Liver (tissue), 9 donors: ENCODE results near the gene CD101. TPM values are rescaled to one million over a fixed set of nuclear protein-coding genes. Genes with fewer than 3 reads are reported as not detected.

ENCODE experiments used
- DNase-seq: peaks from one replicate; pipeline ENCODE4 v3.0.0-alpha.2; 2017; ENCODE audit warnings: low spot score
- H3K27ac ChIP-seq, 2 donors: one replicate each; pipeline ENCODE4 v1.7.0; 2013; ENCODE audit warnings: inconsistent platforms in 2 of 2, low read length in 2 of 2, control low read depth in 1 of 2, low read depth in 1 of 2, mild to moderate bottlenecking in 1 of 2
- H3K27me3 ChIP-seq, 4 donors: one replicate each; pipeline versions ENCODE4 v1.6.1 to v1.7.0; 2013; ENCODE audit warnings: low read length in 3 of 4, inconsistent platforms in 1 of 4, mild to moderate bottlenecking in 1 of 4, moderate library complexity in 1 of 4; ENCODE audit not compliant: control insufficient read depth in 4 of 4, insufficient read depth in 4 of 4
- H3K36me3 ChIP-seq, 4 donors: one replicate each; pipeline versions ENCODE4 v1.6.1 to v1.7.0; 2013; ENCODE audit warnings: low read length in 3 of 4, mild to moderate bottlenecking in 3 of 4, low read depth in 1 of 4, moderate library complexity in 1 of 4; ENCODE audit not compliant: control insufficient read depth in 4 of 4, insufficient read depth in 3 of 4
- H3K4me1 ChIP-seq, 4 donors: one replicate each; pipeline versions ENCODE4 v1.6.1 to v1.7.0; 2013; ENCODE audit warnings: low read length in 3 of 4, mild to moderate bottlenecking in 3 of 4, moderate library complexity in 1 of 4; ENCODE audit not compliant: control insufficient read depth in 4 of 4, insufficient read depth in 4 of 4
- H3K4me3 ChIP-seq, 3 donors: one replicate each; pipeline versions ENCODE4 v1.6.1 to v1.7.0; 2013; ENCODE audit warnings: low read length in 3 of 3, control low read depth in 1 of 3, low read depth in 1 of 3, mild to moderate bottlenecking in 1 of 3
- H3K9ac ChIP-seq, 2 donors: one replicate each; pipeline ENCODE4 v1.7.0; 2013; ENCODE audit warnings: low read length in 2 of 2, mild to moderate bottlenecking in 2 of 2, moderate library complexity in 2 of 2, control low read depth in 1 of 2, low read depth in 1 of 2
- H3K9me3 ChIP-seq, 4 donors: one replicate each; pipeline versions ENCODE4 v1.6.1 to v1.7.0; 2013; ENCODE audit warnings: low read length in 3 of 4; ENCODE audit not compliant: control insufficient read depth in 4 of 4
- EGR1 ChIP-seq, 2 donors: IDR thresholded peaks; 2 replicates each; pipeline ENCODE4 v1.6.1; 2016 to 2018; ENCODE audit warnings: antibody characterized with exemption in 2 of 2, low read depth in 2 of 2
- FOXA1 ChIP-seq: IDR thresholded peaks from 2 replicates; pipeline ENCODE4 v1.6.1; 2016; ENCODE audit warnings: antibody characterized with exemption
- FOXA2 ChIP-seq: IDR thresholded peaks from 2 replicates; pipeline ENCODE4 v1.6.1; 2016; ENCODE audit warnings: antibody characterized with exemption
- GABPA ChIP-seq, 2 donors: IDR thresholded peaks in 1 of 2; conservative IDR thresholded peaks in 1 of 2; 2 replicates each; pipeline ENCODE4 v1.6.1; 2016; ENCODE audit warnings: antibody characterized with exemption in 2 of 2, mild to moderate bottlenecking in 1 of 2, moderate library complexity in 1 of 2
- HNF4A ChIP-seq, 2 donors: conservative IDR thresholded peaks; 2 replicates each; pipeline ENCODE4 v1.6.1; 2016; ENCODE audit warnings: antibody characterized with exemption in 2 of 2, mild to moderate bottlenecking in 2 of 2
- HNF4G ChIP-seq: IDR thresholded peaks from 2 replicates; pipeline ENCODE4 v1.6.1; 2016; ENCODE audit warnings: antibody characterized with exemption
- JUND ChIP-seq, 2 donors: IDR thresholded peaks; 2 replicates each; pipeline ENCODE4 v1.6.1; 2016; ENCODE audit warnings: antibody characterized with exemption in 2 of 2
- NR2F2 ChIP-seq: IDR thresholded peaks from 2 replicates; pipeline ENCODE4 v1.6.1; 2016; ENCODE audit warnings: antibody characterized with exemption
- RAD21 ChIP-seq, 2 donors: IDR thresholded peaks; 2 replicates each; pipeline ENCODE4 v1.6.1; 2016; ENCODE audit warnings: antibody characterized with exemption in 2 of 2, mild to moderate bottlenecking in 2 of 2
- RXRA ChIP-seq, 2 donors: IDR thresholded peaks; 2 replicates each; pipeline ENCODE4 v1.6.1; 2017 to 2018; ENCODE audit warnings: antibody characterized with exemption in 2 of 2, mild to moderate bottlenecking in 1 of 2
- SP1 ChIP-seq: IDR thresholded peaks from 2 replicates; pipeline ENCODE4 v1.6.1; 2018; ENCODE audit warnings: antibody characterized with exemption, mild to moderate bottlenecking
- TAF1 ChIP-seq: conservative IDR thresholded peaks from 2 replicates; pipeline ENCODE4 v1.6.1; 2016; ENCODE audit warnings: antibody characterized with exemption, mild to moderate bottlenecking
- YY1 ChIP-seq: IDR thresholded peaks from 2 replicates; pipeline ENCODE4 v1.6.1; 2016; ENCODE audit warnings: antibody characterized with exemption, mild to moderate bottlenecking
- WGBS: extraction: QIAGEN DNeasy Blood & Tissue Kit; methylation state at CpG from one replicate; pipeline ENCODE4 v1.1.7; 2013; 5-methylcytosine and 5-hydroxymethylcytosine counted together
- polyA plus RNA-seq, 2 donors: library from polyadenylated mRNA; stranded (reverse) in 1 of 2; unstranded in 1 of 2; fragments of 200-250 nt in 1 of 2; fragments of >200 nt in 1 of 2; fragmentation: Nextera tagmentation in 1 of 2; extraction: Ambion mirVana in 1 of 2; gene quantifications; one replicate each; pipeline versions ENCODE4 v1.2.1 to v1.2.3, GENCODE V29; 2013 to 2015
- total RNA-seq, 2 donors: library from RNA; depleted of rRNA; stranded (reverse); fragments of >200 nt; gene quantifications; one replicate each; pipeline ENCODE4 v1.2.3, GENCODE V29; 2014
- TF ChIP-seq, protein P1 (sequence below): IDR thresholded peaks from 2 replicates; pipeline ENCODE4 v1.6.1; 2016; ENCODE audit warnings: antibody characterized with exemption, mild to moderate bottlenecking
- TF ChIP-seq, protein P2 (sequence below): IDR thresholded peaks from 2 replicates; pipeline ENCODE4 v1.6.1; 2016; ENCODE audit warnings: antibody characterized with exemption
- TF ChIP-seq, protein P3 (sequence below): IDR thresholded peaks from 2 replicates; pipeline ENCODE4 v1.6.1; 2016; ENCODE audit warnings: antibody characterized with exemption
- TF ChIP-seq, protein P4 (sequence below): fragments of 150-350 bp; IDR thresholded peaks from 2 replicates; pipeline ENCODE4 v1.5.1; 2017; ENCODE audit warnings: improper control_type of control experiment, low read depth, low read length; ENCODE audit not compliant: missing input control
- TF ChIP-seq, protein P5 (sequence below): IDR thresholded peaks from 2 replicates; pipeline ENCODE4 v1.6.1; 2016; ENCODE audit warnings: antibody characterized with exemption
- donor health status: healthy.
- donor health status: healthy.
- donor health status: healthy.
- donor health status: healthy.
- donor health status: healthy.

CD101 gene
- total and polyA plus RNA-seq, 4 donors: 0.24 to 2.0 (median 0.65) TPM

DNA sequence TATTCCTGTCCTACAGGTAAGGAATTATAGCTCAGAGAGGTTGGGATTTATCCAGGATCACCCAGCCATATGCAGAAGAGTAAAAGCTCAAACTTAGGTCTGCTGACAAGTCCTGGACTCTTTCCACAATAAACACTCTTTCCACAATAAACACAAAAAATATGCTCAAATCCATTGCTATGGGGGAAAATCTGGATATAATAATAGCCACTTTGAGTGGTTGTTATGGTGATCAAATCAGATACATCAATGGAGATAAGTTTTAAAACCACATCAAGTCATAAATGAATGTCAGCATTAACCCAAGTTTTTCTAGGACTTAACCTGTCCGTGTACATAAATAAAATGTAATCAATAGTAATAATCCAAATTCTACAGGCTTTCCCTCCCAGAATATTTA is 36.2 kb downstream of the CD101 start:
- Histone ChIP-seq H3K4me3 (no peak overlapping the region), H3K27ac (no peak overlapping the region), H3K9me3 (no peaks in the 10 kb centered on the region), H3K27me3 (no peaks in the 10 kb centered on the region), H3K4me1 (no peaks in the 10 kb centered on the region), H3K9ac (no peak overlapping the region), H3K36me3 (no peaks in the 10 kb centered on the region)
- WGBS: 80% methylated on average over 1 of the region's 1 CpG
- DNase-seq: no peak
- no peak for TF ChIP-seq RXRA (IDR thresholded peaks at IDR 0.05)
- TF ChIP-seq JUND (IDR thresholded peaks at IDR 0.05): no peak
- TF ChIP-seq, protein P1, sequence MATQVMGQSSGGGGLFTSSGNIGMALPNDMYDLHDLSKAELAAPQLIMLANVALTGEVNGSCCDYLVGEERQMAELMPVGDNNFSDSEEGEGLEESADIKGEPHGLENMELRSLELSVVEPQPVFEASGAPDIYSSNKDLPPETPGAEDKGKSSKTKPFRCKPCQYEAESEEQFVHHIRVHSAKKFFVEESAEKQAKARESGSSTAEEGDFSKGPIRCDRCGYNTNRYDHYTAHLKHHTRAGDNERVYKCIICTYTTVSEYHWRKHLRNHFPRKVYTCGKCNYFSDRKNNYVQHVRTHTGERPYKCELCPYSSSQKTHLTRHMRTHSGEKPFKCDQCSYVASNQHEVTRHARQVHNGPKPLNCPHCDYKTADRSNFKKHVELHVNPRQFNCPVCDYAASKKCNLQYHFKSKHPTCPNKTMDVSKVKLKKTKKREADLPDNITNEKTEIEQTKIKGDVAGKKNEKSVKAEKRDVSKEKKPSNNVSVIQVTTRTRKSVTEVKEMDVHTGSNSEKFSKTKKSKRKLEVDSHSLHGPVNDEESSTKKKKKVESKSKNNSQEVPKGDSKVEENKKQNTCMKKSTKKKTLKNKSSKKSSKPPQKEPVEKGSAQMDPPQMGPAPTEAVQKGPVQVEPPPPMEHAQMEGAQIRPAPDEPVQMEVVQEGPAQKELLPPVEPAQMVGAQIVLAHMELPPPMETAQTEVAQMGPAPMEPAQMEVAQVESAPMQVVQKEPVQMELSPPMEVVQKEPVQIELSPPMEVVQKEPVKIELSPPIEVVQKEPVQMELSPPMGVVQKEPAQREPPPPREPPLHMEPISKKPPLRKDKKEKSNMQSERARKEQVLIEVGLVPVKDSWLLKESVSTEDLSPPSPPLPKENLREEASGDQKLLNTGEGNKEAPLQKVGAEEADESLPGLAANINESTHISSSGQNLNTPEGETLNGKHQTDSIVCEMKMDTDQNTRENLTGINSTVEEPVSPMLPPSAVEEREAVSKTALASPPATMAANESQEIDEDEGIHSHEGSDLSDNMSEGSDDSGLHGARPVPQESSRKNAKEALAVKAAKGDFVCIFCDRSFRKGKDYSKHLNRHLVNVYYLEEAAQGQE: no peak
- no peak for TF ChIP-seq YY1
- no peak for TF ChIP-seq SP1
- no peak for TF ChIP-seq FOXA2
- TF ChIP-seq, protein P2, sequence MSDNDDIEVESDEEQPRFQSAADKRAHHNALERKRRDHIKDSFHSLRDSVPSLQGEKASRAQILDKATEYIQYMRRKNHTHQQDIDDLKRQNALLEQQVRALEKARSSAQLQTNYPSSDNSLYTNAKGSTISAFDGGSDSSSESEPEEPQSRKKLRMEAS: no peak
- TF ChIP-seq TAF1: no peak
- TF ChIP-seq RAD21 (IDR thresholded peaks at IDR 0.05): no peak
- no peak for TF ChIP-seq FOXA1
- TF ChIP-seq, protein P3, sequence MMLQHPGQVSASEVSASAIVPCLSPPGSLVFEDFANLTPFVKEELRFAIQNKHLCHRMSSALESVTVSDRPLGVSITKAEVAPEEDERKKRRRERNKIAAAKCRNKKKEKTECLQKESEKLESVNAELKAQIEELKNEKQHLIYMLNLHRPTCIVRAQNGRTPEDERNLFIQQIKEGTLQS: no peak
- TF ChIP-seq GABPA (IDR thresholded peaks at IDR 0.05 in 1 of 2, conservative IDR thresholded peaks at IDR 0.05 in 1 of 2): no peak
- no peak for TF ChIP-seq HNF4G
- no peak for TF ChIP-seq HNF4A (conservative IDR thresholded peaks at IDR 0.05)
- TF ChIP-seq, protein P4, sequence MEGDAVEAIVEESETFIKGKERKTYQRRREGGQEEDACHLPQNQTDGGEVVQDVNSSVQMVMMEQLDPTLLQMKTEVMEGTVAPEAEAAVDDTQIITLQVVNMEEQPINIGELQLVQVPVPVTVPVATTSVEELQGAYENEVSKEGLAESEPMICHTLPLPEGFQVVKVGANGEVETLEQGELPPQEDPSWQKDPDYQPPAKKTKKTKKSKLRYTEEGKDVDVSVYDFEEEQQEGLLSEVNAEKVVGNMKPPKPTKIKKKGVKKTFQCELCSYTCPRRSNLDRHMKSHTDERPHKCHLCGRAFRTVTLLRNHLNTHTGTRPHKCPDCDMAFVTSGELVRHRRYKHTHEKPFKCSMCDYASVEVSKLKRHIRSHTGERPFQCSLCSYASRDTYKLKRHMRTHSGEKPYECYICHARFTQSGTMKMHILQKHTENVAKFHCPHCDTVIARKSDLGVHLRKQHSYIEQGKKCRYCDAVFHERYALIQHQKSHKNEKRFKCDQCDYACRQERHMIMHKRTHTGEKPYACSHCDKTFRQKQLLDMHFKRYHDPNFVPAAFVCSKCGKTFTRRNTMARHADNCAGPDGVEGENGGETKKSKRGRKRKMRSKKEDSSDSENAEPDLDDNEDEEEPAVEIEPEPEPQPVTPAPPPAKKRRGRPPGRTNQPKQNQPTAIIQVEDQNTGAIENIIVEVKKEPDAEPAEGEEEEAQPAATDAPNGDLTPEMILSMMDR: no peak
- TF ChIP-seq, protein P5, sequence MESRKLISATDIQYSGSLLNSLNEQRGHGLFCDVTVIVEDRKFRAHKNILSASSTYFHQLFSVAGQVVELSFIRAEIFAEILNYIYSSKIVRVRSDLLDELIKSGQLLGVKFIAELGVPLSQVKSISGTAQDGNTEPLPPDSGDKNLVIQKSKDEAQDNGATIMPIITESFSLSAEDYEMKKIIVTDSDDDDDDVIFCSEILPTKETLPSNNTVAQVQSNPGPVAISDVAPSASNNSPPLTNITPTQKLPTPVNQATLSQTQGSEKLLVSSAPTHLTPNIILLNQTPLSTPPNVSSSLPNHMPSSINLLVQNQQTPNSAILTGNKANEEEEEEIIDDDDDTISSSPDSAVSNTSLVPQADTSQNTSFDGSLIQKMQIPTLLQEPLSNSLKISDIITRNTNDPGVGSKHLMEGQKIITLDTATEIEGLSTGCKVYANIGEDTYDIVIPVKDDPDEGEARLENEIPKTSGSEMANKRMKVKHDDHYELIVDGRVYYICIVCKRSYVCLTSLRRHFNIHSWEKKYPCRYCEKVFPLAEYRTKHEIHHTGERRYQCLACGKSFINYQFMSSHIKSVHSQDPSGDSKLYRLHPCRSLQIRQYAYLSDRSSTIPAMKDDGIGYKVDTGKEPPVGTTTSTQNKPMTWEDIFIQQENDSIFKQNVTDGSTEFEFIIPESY: no peak
- TF ChIP-seq NR2F2: no peak
- TF ChIP-seq EGR1 (IDR thresholded peaks at IDR 0.05; ENCODE audit: low read depth in 2 of 2): no peak
